Measurements from ENCODE around the gene COA7. TPM values are rescaled to one million over a fixed set of nuclear protein-coding genes. Genes with fewer than 3 reads are reported as not detected.

The COA7 gene
- total and polyA plus RNA-seq, 2 experiments from 2014 or later: 8.9 to 19.0 TPM

DNA sequence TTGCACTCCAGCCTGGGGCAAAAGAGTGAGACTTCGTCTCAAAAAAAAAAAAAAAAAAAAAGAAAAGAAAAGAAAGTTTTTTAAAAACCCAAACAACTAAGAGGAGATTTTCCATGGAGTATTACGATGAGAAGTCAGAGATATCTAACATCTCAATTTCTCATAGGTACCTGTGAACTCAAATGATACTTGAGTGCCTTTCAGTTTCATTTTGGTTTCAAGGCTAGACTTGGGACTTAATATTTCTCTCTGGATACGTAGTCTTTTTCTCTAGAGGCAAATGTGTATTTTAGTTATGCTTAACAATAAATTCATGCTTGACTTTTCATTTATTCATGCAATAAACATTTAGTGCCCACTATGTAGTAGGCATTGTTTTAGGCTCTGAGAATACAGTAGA is 43.1 kb upstream of the COA7 start:
- TF ChIP-seq EZH2phosphoT487 (IDR thresholded peaks at IDR 0.05; ENCODE audit: low read depth, severe bottlenecking, unreplicated experiment) (no peak), EZH2 (IDR thresholded peaks at IDR 0.05; ENCODE audit: borderline replicate concordance) (no peak)
- TF ChIP-seq, protein P1, sequence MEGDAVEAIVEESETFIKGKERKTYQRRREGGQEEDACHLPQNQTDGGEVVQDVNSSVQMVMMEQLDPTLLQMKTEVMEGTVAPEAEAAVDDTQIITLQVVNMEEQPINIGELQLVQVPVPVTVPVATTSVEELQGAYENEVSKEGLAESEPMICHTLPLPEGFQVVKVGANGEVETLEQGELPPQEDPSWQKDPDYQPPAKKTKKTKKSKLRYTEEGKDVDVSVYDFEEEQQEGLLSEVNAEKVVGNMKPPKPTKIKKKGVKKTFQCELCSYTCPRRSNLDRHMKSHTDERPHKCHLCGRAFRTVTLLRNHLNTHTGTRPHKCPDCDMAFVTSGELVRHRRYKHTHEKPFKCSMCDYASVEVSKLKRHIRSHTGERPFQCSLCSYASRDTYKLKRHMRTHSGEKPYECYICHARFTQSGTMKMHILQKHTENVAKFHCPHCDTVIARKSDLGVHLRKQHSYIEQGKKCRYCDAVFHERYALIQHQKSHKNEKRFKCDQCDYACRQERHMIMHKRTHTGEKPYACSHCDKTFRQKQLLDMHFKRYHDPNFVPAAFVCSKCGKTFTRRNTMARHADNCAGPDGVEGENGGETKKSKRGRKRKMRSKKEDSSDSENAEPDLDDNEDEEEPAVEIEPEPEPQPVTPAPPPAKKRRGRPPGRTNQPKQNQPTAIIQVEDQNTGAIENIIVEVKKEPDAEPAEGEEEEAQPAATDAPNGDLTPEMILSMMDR (IDR thresholded peaks at IDR 0.05; ENCODE audit: poor library complexity): no peak
- Histone ChIP-seq H3K36me3 (replicated peaks; ENCODE audit: insufficient read depth, low read depth) (no peaks in the 10 kb centered on the region), H3K79me2 (peaks cover 91% of the 10 kb centered on the region), H3K27ac (no peak overlapping the region), H4K20me1 (ENCODE audit: insufficient read depth, poor library complexity, severe bottlenecking) (peaks cover 12% of the 10 kb centered on the region), H2AFZ (no peak overlapping the region), H3K9me3 (ENCODE audit: low read depth) (no peaks in the 10 kb centered on the region), H3K27me3 (no peaks in the 10 kb centered on the region), H3K9me2 (replicated peaks; ENCODE audit: insufficient read depth) (no peaks in the 10 kb centered on the region), H3K4me1 (ENCODE audit: insufficient read depth) (no peaks in the 10 kb centered on the region), H3K4me3 (no peak overlapping the region), H3K4me2 (no peak overlapping the region)
- 98% methylated on average over 3 of the region's 3 CpGs for WGBS (ENCODE audit: low lambda C conversion rate, missing lambda C conversion rate)
- DNase-seq (ENCODE audit: low spot score): no peak

DNA sequence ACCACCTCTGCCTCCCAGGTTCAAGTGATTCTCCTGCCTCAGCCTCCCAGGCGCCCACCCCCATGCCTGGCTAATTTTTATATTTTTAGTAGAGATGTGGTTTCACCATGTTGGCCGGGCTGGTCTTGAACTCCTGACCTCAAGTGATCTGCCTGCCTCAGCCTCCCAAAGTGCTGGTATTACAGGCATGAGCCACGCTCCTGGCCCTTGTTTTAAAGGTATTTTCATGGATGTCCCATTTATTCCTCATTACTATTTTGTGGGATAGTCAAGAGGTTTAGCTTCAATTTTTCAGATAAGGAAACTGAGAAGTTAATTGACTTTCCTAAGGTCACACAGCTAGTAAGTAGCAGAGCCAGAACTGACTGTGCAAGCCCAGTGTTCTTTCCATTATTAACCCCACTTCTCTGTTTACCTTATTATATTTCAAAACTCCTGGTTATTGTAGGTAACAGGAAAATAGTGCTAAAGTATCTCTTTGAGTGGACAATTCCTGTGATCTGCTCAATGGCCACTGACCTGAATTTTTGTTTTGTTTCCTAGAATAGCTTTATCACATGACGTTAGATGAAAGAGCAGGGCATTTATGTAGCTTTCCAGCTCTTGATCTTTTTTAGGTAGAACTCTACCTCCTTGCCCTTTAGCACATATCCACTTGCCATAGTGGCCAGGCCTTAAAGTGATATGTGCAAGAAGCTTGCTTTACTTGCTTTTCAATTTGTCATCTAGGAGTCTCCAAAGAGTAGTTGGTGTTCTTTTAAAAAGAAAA is 41.7 kb upstream of the COA7 start:
- Histone ChIP-seq H3K79me2 (peaks cover 89% of the 10 kb centered on the region), H3K36me3 (replicated peaks; ENCODE audit: insufficient read depth, low read depth) (no peaks in the 10 kb centered on the region), H3K9me2 (replicated peaks; ENCODE audit: insufficient read depth) (no peaks in the 10 kb centered on the region), H3K4me1 (ENCODE audit: insufficient read depth) (no peaks in the 10 kb centered on the region), H2AFZ (no peak overlapping the region), H3K4me3 (no peak overlapping the region), H3K4me2 (no peak overlapping the region), H3K27ac (no peak overlapping the region), H4K20me1 (ENCODE audit: insufficient read depth, poor library complexity, severe bottlenecking) (peaks cover 12% of the 10 kb centered on the region), H3K27me3 (no peaks in the 10 kb centered on the region), H3K9me3 (ENCODE audit: low read depth) (no peaks in the 10 kb centered on the region)
- WGBS (ENCODE audit: low lambda C conversion rate, missing lambda C conversion rate): 87% methylated on average over 4 of the region's 4 CpGs
- no peak for DNase-seq (ENCODE audit: low spot score)
- no peak for TF ChIP-seq EZH2phosphoT487 (IDR thresholded peaks at IDR 0.05; ENCODE audit: low read depth, severe bottlenecking, unreplicated experiment)
- TF ChIP-seq EZH2 (IDR thresholded peaks at IDR 0.05; ENCODE audit: borderline replicate concordance): no peak
- TF ChIP-seq, protein P1 (IDR thresholded peaks at IDR 0.05; ENCODE audit: poor library complexity): no peak

DNA sequence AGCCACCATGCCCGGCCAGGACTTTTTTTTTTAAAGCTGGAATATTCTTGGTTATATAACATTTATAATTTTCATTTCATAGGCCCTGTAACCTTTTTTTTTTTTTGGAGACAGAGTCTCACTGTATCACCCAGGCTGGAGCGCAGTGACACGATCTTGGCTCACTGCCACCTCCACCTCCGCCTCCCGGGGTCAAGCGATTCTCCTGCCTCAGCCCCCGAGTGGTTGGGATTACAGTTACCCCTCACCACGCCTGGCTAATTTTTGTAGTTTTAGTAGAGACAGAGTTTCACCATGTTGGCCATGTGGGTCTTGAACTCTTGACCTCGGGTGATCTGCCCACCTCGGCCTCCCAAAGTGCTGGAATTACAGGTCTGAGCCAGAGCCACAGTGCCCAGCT is 40.7 kb upstream of the COA7 start:
- TF ChIP-seq EZH2 (IDR thresholded peaks at IDR 0.05; ENCODE audit: borderline replicate concordance): no peak
- TF ChIP-seq, protein P1 (IDR thresholded peaks at IDR 0.05; ENCODE audit: poor library complexity): no peak
- TF ChIP-seq EZH2phosphoT487 (IDR thresholded peaks at IDR 0.05; ENCODE audit: low read depth, severe bottlenecking, unreplicated experiment): no peak
- H3K4me2 ChIP-seq: no peak overlapping the region
- no peak overlapping the region for H3K4me3 ChIP-seq
- H3K27me3 ChIP-seq: no peaks in the 10 kb centered on the region
- no peaks in the 10 kb centered on the region for H3K4me1 ChIP-seq (ENCODE audit: insufficient read depth)
- peaks cover 12% of the 10 kb centered on the region for H4K20me1 ChIP-seq (ENCODE audit: insufficient read depth, poor library complexity, severe bottlenecking)
- no peaks in the 10 kb centered on the region for H3K9me2 ChIP-seq (replicated peaks; ENCODE audit: insufficient read depth)
- no peaks in the 10 kb centered on the region for H3K36me3 ChIP-seq (replicated peaks; ENCODE audit: insufficient read depth, low read depth)
- H3K27ac ChIP-seq: no peak overlapping the region
- peaks cover 88% of the 10 kb centered on the region for H3K79me2 ChIP-seq
- DNase-seq (ENCODE audit: low spot score): no peak
- WGBS (ENCODE audit: low lambda C conversion rate, missing lambda C conversion rate): 94% methylated on average over 8 of the region's 10 CpGs
- no peak overlapping the region for H2AFZ ChIP-seq
- H3K9me3 ChIP-seq (ENCODE audit: low read depth): no peaks in the 10 kb centered on the region

All from hepatocyte (in vitro differentiated cells).